GM18499 (cell line): Measurements from ENCODE around the gene PRMT1.
A peak's percentile ranks its signal among the peaks of the same experiment; 100 is the strongest.

ENCODE experiments used
- ATAC-seq: cut with Tn5 transposase; IDR thresholded peaks from one replicate; pipeline ENCODE4 v1.9.1; 2021; ENCODE audit warnings: moderate number of reproducible peaks; ENCODE audit not compliant: insufficient read depth, unreplicated experiment

The PRMT1 gene

DNA sequence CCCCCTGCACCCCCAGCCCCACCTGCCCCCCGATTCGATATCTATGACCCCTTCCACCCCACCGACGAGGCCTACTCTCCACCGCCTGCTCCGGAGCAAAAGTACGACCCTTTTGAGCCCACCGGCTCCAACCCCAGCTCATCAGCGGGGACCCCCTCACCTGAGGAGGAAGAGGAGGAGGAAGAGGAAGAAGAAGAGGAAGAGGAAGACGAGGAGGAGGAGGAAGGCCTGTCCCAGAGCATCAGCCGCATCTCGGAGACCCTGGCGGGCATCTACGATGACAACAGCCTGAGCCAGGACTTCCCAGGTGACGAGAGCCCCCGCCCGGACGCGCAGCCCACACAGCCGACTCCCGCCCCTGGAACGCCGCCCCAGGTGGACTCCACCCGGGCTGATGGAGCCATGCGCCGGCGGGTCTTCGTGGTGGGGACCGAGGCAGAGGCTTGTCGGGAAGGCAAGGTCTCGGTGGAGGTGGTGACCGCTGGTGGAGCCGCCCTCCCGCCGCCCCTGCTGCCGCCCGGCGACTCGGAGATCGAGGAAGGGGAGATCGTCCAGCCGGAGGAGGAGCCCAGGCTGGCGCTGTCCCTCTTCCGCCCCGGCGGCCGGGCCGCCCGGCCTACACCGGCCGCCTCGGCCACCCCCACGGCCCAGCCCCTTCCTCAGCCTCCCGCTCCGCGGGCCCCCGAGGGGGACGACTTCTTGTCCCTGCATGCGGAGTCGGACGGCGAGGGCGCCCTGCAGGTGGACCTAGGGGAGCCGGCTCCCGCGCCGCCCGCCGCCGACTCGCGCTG, 25.8 kb upstream of the PRMT1 start:
- no peak for ATAC-seq

DNA sequence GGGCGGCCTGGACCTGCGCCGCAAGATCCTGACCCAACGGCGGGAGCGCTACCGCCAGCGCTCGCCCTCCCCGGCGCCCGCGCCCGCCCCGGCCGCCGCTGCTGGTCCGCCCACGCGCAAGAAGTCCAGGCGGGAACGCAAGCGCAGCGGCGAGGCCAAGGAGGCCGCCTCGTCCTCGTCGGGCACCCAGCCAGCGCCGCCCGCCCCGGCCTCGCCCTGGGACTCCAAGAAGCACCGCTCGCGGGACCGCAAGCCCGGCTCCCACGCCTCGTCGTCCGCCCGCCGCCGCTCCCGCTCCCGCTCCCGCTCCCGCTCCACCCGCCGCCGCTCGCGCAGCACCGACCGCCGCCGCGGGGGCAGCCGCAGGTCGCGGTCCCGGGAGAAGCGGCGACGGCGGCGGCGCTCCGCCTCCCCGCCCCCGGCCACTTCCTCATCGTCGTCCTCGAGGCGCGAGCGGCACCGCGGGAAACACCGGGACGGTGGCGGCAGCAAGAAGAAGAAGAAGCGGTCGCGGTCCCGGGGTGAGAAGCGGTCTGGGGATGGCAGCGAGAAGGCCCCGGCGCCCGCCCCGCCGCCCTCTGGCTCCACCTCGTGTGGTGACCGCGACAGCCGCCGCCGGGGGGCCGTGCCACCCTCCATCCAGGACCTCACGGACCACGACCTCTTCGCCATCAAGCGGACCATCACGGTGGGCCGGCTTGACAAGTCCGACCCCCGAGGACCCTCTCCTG, 25.1 kb upstream of the PRMT1 start:
- ATAC-seq: no peak

DNA sequence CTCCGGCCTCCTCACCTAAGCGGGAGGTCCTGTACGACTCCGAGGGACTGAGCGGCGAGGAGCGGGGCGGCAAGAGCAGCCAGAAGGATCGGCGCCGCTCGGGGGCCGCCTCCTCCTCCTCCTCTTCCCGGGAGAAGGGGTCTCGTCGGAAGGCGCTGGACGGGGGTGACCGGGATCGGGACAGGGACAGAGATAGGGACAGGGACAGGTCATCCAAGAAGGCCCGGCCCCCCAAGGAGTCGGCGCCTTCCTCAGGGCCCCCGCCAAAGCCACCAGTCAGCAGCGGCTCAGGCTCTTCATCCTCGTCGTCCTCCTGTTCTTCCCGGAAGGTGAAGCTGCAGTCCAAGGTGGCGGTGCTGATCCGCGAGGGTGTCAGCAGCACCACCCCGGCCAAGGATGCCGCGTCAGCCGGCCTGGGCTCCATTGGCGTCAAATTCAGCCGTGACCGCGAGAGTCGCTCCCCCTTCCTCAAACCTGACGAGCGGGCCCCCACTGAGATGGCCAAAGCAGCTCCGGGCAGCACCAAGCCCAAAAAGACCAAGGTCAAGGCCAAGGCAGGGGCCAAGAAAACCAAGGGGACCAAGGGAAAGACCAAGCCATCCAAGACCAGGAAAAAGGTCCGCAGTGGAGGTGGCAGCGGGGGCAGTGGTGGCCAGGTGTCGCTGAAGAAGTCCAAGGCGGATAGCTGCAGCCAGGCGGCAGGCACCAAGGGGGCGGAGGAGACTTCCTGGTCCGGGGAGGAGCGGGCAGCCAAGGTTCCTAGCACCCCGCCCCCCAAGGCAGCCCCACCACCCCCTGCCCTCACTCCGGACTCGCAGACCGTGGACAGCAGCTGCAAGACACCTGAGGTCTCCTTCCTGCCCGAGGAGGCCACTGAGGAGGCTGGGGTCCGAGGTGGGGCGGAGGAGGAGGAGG, 24.3 kb upstream of the PRMT1 start:
- ATAC-seq: no peak

DNA sequence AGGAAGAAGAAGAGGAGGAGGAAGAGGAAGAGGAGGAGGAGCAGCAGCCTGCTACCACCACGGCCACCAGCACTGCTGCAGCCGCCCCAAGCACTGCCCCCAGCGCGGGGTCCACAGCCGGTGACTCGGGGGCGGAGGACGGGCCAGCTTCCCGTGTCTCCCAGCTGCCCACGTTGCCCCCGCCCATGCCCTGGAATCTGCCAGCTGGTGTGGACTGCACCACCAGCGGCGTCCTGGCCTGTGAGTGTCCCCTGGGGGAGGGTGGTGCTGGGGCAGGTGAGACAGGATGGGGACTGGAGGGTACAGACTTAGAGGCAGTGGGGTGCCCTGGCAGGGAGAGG, 23.6 kb upstream of the PRMT1 start:
- ATAC-seq: no peak

DNA sequence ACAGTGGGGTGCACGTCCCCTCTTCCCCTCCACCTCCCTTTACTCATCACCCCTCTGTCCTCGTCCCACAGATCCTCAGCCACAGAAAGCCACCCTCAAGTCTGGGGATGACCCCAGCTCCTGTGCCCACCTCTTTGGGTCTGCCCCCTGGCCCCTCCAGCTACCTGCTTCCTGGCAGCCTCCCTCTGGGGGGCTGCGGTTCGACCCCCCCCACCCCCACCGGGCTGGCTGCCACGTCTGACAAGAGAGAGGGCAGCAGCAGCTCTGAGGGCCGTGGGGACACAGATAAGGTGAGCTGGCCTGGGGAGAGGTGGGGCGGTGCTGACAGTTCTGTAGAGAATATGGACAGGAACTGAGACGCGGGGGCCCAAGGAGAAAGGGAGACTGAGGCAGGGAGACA, 22.5 kb upstream of the PRMT1 start:
- ATAC-seq: no peak

DNA sequence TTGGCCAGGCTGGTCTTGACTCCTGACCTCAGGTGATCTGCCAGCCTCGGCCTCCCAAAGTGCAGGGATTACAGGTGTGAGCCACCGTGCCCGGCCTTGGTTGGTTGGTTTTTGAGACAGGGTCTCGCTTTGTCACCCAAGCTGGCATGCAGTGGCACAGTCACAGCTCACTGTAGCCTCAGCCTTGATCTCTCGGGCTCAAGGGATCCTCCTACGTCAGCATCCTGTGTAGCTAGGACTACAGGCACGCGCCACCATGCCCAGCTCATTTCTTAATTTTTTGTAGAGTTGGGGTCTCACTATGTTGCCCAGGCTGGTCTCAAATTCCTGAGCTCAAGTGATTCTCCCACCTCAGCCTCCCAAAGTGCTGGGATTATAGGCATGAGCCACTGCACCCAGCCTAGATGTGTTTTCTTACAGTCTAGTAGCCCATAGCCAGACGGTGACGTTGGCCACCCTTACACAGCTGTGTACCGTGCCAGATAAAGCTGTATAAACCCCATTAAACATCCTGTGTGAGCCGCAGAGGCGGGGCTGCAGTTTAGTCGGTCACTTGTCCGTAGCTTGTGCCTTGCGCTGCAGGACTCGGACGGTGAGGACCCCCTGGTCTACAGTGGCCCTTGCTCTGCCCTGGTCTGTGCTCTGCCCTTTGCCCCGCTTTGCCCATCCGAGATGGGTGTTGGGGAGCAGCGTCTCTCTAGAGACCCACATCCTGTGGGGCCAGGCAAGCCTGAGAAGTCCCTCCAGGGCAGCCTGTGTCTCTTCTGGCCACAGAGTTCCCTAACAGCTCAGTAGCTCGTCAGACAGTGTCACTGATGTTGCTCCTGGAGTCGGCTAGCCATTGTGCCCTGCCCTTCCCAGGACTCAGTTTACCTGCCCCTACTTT, 21.3 kb upstream of the PRMT1 start:
- ATAC-seq: no peak

DNA sequence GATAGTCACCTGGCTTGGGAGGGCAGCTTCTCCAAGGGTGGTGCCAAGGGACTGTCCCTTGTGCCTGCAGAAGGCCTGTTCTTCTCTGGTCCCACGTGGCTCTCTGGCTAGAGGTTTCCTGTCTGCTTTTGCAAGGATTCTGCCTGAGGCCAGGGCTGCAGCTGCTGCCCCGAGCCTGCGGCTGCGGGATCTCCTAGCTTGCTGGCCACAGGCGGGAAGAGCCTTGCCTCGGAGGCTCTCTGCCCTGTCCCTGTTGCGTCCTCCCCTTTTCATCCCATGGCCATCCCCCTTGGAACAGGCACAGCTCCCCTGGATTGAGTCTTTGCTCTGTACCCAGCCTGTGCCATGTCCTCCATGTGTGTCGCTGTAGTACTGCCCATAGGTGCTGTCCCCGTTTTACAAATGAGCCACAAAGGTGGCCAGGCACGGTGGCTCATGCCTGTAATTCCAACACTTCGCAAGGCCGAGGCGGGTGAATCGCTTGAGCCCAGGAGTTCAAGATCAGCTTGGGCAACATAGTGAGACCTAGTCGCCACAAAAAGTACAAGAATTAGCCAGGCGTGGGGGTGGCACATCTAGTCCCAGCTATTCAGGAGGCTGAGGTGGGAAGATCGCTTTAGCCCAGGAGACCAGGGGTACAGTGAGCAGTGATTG, 20.5 kb upstream of the PRMT1 start:
- no peak for ATAC-seq

DNA sequence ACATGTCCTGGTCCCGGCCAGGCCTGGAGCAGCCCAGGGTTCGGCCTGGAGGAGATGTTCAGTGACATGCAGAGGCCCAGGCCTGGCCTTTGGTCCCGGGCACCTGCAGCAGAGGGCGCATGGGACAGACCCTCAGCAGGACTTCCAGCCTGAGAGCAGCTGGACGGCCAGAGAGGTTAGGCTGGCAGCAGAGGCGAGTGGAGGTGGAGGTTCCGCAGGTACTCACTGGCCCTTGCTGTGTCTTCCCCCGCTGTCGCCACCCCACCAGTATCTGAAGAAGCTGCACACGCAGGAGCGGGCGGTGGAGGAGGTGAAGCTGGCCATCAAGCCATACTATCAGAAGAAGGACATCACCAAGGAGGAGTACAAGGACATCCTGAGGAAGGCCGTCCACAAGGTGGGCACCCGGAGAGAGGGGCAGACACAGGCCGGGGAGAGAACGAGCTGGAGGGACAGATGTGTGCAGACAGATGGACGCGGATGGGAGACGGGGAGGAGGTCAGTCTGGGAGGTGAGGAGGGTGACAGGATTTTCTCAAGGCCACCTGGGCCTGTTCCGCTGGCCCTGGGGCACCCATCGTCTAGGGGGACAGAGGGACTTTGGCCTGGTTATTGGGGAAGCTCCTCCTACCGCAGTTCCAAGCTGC, 19.5 kb upstream of the PRMT1 start:
- no peak for ATAC-seq

DNA sequence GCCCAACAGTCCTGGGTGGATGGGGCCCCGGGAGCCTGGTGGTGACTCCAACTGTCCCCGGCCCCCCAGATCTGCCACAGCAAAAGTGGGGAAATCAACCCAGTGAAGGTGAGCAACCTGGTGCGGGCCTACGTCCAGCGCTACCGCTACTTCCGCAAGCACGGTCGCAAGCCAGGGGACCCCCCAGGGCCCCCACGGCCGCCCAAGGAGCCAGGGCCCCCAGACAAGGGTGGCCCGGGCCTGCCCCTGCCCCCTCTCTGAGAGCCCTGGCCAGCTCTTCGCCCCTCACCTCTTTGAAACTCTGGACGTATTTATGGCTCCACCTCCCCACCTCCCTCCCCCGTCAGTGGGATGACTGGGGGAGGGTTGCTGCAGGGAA, 18.9 kb upstream of the PRMT1 start:
- ATAC-seq: no peak

DNA sequence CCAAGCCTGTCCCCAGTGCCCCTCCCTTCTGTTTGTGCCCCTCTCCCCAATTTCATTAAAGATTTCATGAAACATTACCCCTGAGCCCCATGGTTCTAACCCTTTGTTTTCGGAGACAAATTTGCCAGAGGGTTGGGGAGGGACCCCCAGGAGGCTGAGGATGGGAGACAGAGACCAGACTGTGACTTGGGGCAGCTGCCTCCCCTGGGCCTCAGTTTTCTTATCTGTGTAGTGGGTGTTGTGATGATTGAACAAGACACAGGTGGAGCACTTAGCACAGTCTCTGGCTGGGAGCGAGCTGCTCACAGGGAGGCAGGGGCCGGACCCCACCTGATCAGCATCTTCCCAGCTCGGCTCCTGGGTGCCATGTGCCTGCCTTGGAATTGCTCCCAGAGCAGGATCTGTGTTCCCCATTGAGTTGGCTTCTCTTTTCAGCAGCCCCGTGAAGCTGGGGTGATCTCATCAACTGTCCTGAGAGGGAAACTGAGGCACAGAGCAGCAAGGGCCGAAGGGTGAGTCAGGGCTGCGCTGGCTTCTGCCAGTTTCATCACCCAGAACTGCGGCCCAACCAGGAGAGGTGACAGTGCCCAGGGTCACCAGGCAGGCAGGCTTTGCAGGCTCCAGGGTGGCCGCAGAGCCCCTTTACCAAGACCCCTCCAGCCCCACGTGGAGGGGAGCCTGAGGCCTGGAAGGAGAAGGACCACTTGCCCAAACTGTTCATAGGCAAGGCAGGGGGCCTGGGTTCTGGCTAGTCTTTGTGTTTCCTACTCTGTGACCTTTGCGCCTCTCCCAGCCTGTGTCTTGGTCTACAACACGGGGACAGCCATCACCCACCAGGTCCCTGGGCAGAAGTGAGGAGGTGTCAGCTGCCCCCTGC, 18.3 kb upstream of the PRMT1 start:
- no peak for ATAC-seq

DNA sequence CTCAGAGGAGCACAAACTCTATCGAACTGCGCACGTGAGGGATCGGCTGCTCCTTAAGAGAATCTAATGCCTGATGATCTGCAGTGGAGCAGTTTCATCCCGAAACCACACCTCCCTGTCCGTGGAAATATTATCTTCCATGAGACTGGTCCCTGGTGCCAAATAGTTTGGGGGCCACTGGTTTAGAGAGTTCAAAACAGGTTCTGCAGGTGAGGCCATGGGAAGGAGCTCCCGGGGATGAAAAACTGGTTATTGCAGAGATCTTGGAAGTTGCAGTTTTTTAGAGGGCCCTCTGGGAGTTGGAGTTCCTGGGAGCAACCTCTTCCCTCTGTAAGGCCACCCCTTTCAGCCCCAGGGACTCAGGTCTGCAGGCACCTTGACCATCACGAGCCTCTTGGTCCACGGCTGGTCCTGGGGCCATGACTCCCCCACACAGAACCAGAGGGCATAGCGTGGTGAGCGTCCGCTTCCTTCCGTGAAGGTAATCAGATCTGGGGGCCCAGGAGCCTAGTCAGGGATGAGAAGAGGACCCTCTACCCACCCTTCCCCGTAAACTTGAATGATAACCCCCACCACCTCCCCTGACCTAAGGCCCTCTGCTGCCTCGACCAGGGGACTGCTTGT, 16.6 kb upstream of the PRMT1 start:
- ATAC-seq: no peak

DNA sequence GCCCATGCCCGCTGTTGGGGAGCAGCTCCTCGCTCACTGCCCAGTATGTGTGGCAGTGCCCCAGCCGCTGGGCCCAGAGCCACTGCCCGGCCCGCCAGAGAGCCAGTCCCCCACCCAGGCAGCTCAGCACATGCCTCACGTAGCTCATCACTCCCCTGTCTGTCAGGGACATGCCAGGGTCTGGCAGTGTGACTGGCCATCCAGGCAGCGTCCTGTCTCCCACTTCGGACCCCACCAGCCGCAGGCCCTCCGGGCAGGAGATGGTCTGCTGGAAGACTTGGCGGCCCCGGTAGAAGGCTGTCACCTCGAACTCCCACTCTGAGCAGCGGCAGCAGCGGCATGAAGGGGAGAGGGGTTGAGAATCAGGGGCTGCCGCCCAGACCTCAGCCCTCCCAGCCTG, 15.1 kb upstream of the PRMT1 start:
- no peak for ATAC-seq

DNA sequence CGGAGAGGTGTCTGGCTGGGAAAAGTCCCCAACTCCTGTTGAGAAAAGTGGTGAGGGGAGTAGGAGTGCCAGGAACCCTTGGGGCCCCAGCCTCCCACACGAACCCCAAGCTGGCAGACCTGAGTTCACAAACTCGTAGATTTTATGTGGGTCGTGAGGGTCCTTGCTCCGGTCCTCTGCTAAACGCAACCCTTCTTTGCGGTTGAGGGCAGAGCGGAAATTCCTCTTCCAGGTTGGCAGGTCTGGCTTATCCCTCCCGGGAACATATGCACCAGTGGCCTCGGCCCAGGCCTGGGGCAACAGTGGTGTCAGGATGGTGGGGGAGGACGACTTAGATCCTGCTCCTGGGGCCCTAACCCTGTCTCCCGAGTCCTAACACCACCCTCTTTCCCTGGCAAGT, 13.8 kb upstream of the PRMT1 start:
- ATAC-seq: no peak

DNA sequence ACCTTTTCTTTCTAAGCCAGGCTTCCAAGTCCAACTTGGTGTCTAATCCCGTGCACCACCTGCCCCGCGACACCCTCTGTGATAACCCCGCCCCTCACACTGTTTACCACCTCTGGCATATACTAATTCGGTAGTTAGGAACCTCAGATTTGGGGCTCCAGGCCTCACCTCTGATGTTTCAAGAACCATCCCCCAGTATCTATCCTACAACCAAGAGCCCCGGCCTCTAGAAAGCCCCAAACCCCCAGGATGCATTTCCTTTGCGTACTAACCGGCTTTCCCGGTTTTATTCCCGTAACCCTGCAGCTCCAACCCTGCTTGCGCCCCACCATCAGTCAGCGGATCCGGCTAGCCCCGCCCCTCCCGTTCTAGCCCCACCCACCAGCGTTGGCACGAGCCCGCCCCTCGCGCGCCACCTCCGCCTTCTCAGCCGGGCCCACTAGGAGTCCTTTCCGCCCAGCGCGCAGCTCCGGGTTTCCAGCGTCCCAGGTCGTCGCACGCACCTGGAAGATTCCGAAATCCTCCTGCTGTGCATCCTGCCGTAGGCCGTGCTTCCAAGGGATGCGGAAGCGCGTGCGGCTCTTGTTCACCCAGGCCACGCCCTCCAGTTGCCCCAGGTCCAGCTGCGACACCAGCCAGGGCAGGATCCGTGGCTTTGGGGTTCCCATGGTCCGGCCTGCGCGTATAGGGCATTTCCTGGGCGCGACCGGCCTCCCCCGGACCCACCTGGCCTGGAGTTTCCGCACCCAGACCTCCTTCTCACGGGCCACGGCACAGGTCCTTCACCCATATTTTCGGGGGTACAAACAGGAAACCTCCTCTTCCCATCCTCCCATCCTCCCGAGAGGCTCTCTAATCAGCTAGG, 12.7 kb upstream of the PRMT1 start:
- no peak for ATAC-seq

DNA sequence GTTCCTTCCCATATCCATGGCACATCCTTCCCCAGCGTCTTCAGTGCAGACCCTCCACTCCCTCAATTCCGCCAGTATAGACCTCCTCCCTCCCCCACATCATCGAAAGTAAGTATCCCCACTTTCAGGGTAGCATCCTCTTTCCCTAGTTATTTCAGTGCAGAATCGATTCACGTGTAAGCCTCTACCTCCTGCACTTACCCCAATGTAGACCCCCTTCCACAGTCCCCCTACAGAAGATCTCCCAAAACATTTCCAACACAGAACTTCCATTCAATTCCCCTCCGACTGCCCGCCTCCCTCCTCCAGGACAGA, 12.1 kb upstream of the PRMT1 start:
- no peak for ATAC-seq

DNA sequence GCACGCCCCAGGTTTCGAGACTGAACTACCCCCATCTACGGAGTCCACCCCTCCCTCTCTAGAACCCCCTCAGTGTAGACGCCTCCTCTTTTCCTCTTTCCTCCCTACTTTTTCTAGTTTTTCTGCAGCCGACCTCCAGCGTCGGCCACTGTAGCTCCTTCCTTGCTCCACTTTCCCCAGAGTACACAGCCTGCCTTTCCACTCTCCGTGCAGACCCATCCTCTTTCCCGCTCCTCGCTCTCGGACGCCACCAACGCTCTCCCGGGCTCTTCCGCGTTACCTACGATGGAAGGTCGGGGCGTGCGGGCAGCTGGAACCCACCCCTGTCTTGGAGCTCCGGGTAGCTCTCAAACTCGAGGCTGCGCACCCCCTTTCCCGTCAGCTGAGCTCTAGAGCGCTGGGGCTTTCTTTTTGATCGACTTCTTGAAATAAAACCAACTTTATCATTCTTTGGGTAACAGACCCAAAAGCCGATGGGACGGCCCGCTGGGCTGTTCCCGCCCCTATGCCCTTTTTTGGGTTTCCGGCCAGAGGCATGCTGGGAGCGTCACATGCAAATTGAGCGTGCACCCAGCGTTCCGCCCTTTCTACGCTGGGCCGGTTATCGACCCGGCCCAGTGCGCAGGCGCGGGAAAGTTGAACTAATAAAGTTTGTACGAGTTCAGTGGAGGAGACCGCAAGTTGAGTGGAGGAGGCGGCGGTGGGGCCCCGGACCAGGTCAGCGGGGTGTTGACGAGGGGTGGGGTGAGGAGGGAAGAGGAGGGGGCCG, 11.5 kb upstream of the PRMT1 start, which contains the start of the genes BCL2L12 and IRF3:
BCL2L12 (plus strand) TSS at position 583 of the 769 bp plus-strand sequence. CDS start 760 bp downstream, outside the sequence.
IRF3 (minus strand) TSS at position 507 of the 769 bp plus-strand sequence. CDS start 1,019 bp downstream, outside the sequence.
- peak; percentile 76 for ATAC-seq
